Stimulated activated naive B cell treated with anti-CD40 and anti-IgM and Interleukin-4, amounts not matched to agents 10 μg/mL and 1 μg/mL and 100 μg/mL, for 72 hours (primary cell): ENCODE data around the gene DENND1A.
A peak's percentile ranks its signal among the peaks of the same experiment; 100 is the strongest.

Experiments
- ATAC-seq, 2 donors: fragments of 150-1000 bp; cut with Tn5 transposase; replicated peaks; 2 replicates each; pipeline ENCODE4 v1.10.0; 2021; ENCODE audit warnings: moderate library complexity in 1 of 2
- DNase-seq: peaks from one replicate; pipeline ENCODE4 v3.0.0; 2021
- H3K27ac Mint-ChIP-seq: one replicate; pipeline ENCODE4 v1.8.0; 2022; ENCODE audit warnings: mild to moderate bottlenecking, mixed read lengths
- H3K27me3 Mint-ChIP-seq, 2 donors: one replicate each; pipeline ENCODE4 v1.8.0; 2022; ENCODE audit warnings: mixed read lengths in 2 of 2
- H3K36me3 Mint-ChIP-seq, 2 donors: one replicate each; pipeline ENCODE4 v1.8.0; 2022; ENCODE audit warnings: mixed read lengths in 2 of 2, mild to moderate bottlenecking in 1 of 2
- H3K4me1 Mint-ChIP-seq, 2 donors: one replicate each; pipeline ENCODE4 v1.8.0; 2022; ENCODE audit warnings: mixed read lengths in 2 of 2, mild to moderate bottlenecking in 1 of 2
- H3K4me3 Mint-ChIP-seq, 2 donors: one replicate each; pipeline ENCODE4 v1.8.0; 2022; ENCODE audit warnings: mild to moderate bottlenecking in 2 of 2, mixed read lengths in 2 of 2, moderate library complexity in 1 of 2
- H3K9me3 Mint-ChIP-seq, 2 donors: one replicate each; pipeline ENCODE4 v1.8.0; 2022; ENCODE audit warnings: mixed read lengths in 2 of 2, mild to moderate bottlenecking in 1 of 2

Gene DENND1A

GRCh38 chr9:123357743-123358059, 572.2 kb downstream of the DENND1A start:
- DNase-seq (no peak), ATAC-seq (no peak)
- Mint-ChIP-seq H3K36me3 (peaks cover 52 to 67% of the 10 kb centered on the region in 2 donors), H3K4me3 (no peak overlapping the region), H3K27me3 (peaks cover 0 to 1% of the 10 kb centered on the region in 2 donors), H3K9me3 (no peaks in the 10 kb centered on the region), H3K4me1 (peaks cover 12 to 49% of the 10 kb centered on the region in 2 donors), H3K27ac (no peak overlapping the region)

DNA sequence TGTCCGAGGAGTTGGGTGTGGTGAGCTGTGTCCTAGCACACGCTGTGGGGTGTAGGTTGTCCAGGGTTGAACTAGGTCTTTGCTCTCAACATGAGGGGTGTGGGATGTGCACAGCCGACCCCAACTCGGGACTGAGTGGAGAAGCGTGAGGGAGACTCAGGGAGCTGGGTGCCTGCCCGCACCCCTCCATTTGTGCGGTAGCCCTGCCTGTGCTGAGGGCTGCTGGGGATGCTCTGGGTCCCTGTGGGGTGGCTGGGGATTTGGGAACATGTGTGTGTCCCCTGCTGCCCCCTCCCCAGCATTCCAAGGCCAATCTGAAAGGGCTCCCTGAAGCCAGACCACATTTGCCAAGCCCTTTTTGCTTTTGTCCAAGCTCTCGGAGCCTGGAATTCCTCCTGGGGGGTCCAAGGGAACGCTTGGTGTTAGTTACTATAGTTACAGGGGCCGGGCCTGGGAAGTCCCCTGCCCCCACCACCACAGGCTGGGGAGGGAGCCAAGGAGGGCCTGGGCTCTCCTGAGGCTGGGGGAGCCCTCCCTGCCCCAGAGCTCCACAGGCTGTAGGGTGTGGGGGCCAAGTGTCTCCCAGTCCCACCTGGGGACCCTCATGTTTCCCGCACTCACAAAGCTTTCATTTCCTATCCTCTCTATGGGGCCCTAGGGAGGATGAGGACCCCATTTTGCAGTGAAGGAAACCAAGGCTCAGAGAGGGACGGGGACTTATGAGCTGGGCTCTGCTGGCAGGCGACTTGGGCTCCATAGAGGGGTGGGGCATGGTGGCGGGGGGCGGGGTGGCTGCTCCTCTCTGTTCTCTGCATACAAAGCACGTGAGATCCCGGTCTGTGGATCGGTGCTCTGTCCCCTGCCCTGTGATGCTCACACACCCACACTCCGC, 572.8 kb downstream of the DENND1A start:
- Mint-ChIP-seq H3K27me3 (peaks cover 0 to 5% of the 10 kb centered on the region in 2 donors), H3K9me3 (no peaks in the 10 kb centered on the region), H3K27ac (no peak overlapping the region), H3K4me3 (no peak overlapping the region), H3K36me3 (peaks cover 57 to 68% of the 10 kb centered on the region in 2 donors), H3K4me1 (peaks cover 16 to 55% of the 10 kb centered on the region in 2 donors)
- DNase-seq (no peak), ATAC-seq (no peak)

- ATAC-seq: no peak
- peaks cover 55 to 69% of the 10 kb centered on the region in 2 donors for H3K36me3 Mint-ChIP-seq
- no peaks in the 10 kb centered on the region for H3K9me3 Mint-ChIP-seq
- H3K4me3 Mint-ChIP-seq: no peak within 1 kb of the TSS
- no peak for DNase-seq
- peaks cover 0 to 5% of the 10 kb centered on the region in 2 donors for H3K27me3 Mint-ChIP-seq
- H3K27ac Mint-ChIP-seq: peak within 1 kb of the TSS; percentile 62
- peaks cover 18 to 60% of the 10 kb centered on the region in 2 donors for H3K4me1 Mint-ChIP-seq
Measured at GRCh38 chr9:123355761-123356431, 574.0 kb downstream of the DENND1A start, which contains the start of gene CRB2. TSS of gene CRB2 (plus strand) at chr9:123356197. CDS start at chr9:123356261, 64 bp downstream.

DNA sequence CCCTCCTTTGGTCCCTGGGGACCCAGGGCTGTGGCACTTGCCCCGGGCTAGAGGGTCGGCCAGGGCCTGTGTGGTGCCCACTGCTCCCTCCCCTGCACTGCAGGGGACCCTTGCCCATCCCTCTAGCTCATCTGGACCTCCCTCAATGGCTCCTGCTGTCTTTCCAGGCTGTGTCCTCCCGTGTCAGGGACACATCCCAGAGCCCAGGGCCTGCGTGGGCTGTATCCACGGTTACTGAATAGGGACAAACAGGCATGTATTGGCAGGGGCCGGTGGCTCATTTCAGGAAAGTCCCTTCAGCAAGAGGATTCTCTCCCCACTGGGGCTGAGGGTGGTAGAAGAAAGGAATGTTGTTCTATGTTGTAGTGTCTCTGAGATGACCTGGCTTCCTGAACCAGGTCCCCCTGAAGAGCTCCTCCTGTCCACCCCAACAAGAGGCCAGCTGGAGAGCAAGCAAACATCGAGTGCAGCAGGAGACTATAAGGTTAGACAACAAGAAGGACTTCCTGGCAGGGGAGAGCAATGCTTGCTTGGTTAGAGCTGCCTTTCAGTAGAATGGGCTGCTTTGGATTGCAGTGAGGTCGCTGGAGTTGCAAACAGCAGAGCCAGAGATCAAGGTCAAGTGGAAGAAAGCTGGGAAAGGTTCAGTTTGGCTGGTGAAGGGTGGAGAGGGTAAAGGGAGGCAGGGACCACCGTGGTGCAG, 575.0 kb downstream of the DENND1A start:
- Mint-ChIP-seq H3K4me3 (no peak overlapping the region), H3K27ac (peak overlapping the region; percentile 62), H3K36me3 (peaks cover 64 to 71% of the 10 kb centered on the region in 2 donors), H3K9me3 (no peaks in the 10 kb centered on the region), H3K27me3 (peaks cover 0 to 5% of the 10 kb centered on the region in 2 donors), H3K4me1 (peaks cover 23 to 68% of the 10 kb centered on the region in 2 donors)
- ATAC-seq (no peak), DNase-seq (no peak)

GRCh38 chr9:123353984-123354591, 575.8 kb downstream of the DENND1A start:
- Mint-ChIP-seq H3K36me3 (peaks cover 61 to 65% of the 10 kb centered on the region in 2 donors), H3K4me1 (peaks cover 24 to 63% of the 10 kb centered on the region in 2 donors), H3K4me3 (peak overlapping the region in 1 of 2 donors; percentile 40), H3K27me3 (peaks cover 0 to 5% of the 10 kb centered on the region in 2 donors), H3K9me3 (no peaks in the 10 kb centered on the region), H3K27ac (no peak overlapping the region)
- ATAC-seq (peak; percentile 79 to 81), DNase-seq (peak; percentile 44)

DNA sequence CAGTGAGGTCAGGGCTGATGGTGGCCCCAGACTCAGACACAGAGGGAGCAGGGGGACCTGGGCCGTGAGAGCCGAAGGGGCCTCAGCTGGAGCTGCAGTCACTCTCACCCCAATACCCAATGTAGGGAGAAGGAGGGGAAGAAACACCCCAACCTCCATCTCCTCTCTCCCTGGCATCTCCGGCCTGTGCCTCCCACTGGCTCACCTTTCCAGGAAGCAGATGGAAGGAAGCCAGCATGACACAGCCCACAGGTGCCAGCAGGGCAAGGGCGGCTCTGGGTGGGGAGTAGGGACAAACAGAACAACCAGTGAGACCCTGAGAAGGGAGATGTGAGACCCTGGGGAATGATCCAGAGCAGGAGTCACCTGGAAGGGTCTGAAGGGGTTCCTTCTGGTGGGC, 576.9 kb downstream of the DENND1A start:
- H3K27ac Mint-ChIP-seq: no peak overlapping the region
- peaks cover 55% of the 10 kb centered on the region in 2 donors for H3K36me3 Mint-ChIP-seq
- ATAC-seq: no peak
- peak overlapping the region in 1 of 2 donors; percentile 37 for H3K4me3 Mint-ChIP-seq
- H3K27me3 Mint-ChIP-seq: peaks cover 0 to 5% of the 10 kb centered on the region in 2 donors
- no peak for DNase-seq
- peaks cover 22 to 53% of the 10 kb centered on the region in 2 donors for H3K4me1 Mint-ChIP-seq
- no peaks in the 10 kb centered on the region for H3K9me3 Mint-ChIP-seq

DNA sequence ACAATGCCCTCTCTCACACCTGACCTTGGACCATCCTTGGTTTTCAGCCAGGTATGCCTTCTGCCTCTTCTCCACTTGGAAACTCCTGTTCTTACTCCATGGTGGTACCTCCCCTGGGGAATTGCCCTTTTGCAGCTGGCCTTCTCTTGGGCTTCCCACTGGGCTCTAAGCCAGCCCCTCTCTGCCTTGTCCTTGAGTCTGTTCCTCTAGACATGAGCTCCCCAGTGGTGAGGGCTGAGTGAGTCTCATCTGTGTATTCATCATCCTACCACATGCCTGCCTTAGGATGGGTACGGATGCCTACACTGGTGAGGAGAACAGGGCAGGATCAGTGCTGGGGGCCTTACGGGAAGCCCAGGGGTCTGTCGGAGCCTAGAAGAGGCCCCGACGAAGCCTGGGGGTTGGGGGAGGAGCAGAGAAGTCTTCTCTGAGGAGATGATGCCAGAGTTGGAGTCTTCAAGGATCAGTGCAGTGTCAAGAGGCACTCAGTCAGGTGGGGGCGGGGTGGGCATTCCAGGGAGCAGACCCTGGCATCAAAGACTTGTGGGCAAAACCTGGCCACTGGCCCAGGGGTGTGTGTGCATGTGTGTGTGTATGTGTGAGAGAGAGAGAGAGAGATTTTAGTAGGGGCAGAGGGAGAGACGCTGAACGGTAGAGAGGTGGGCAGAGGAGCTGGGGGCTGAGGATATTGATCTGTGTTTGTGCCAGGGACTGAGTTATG, 579.2 kb downstream of the DENND1A start:
- ATAC-seq (no peak), DNase-seq (no peak)
- peak overlapping the region; percentile 14 for H3K27ac Mint-ChIP-seq
- no peak overlapping the region for H3K4me3 Mint-ChIP-seq
- peaks cover 0 to 5% of the 10 kb centered on the region in 2 donors for H3K27me3 Mint-ChIP-seq
- H3K36me3 Mint-ChIP-seq: peaks cover 48 to 49% of the 10 kb centered on the region in 2 donors
- no peaks in the 10 kb centered on the region for H3K9me3 Mint-ChIP-seq
- H3K4me1 Mint-ChIP-seq: peaks cover 20 to 44% of the 10 kb centered on the region in 2 donors

- Mint-ChIP-seq H3K9me3 (no peaks in the 10 kb centered on the region), H3K27ac (no peak overlapping the region)
- peak; percentile 64 for DNase-seq
Measured at GRCh38 chr9:123349691-123350480, 580.0 kb downstream of the DENND1A start.

DNA sequence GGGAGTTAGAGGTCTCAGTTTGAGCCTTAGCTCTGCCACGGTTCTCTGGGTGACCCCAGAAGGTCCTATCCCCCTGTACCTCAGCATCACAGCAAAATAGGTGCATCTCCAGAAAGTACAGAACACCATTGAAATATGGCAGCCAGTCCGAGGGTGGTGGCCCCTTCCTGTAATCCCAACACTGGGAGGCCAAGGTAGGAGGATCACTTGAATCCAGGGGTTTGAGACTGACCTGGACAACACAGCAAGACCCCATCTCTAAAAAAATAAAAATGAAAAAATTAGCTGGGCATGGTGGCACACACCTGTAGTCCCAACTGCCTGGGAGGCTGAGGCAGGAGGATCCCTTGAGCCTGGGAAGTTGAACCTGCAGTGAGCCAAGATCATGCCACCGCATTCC, 580.9 kb downstream of the DENND1A start:
- ATAC-seq (no peak), DNase-seq (no peak)
- no peak overlapping the region for H3K27ac Mint-ChIP-seq
- H3K4me1 Mint-ChIP-seq: peaks cover 24 to 34% of the 10 kb centered on the region in 2 donors
- H3K36me3 Mint-ChIP-seq: peaks cover 43 to 45% of the 10 kb centered on the region in 2 donors
- H3K4me3 Mint-ChIP-seq: no peak overlapping the region
- no peaks in the 10 kb centered on the region for H3K9me3 Mint-ChIP-seq
- H3K27me3 Mint-ChIP-seq: peaks cover 0 to 5% of the 10 kb centered on the region in 2 donors

More at GRCh38 chr9:123349691-123350480, 580.0 kb downstream of the DENND1A start:
- Mint-ChIP-seq H3K36me3 (peaks cover 43 to 45% of the 10 kb centered on the region in 2 donors), H3K4me3 (peak overlapping the region in 1 of 2 donors; percentile 31), H3K27me3 (peaks cover 0 to 5% of the 10 kb centered on the region in 2 donors), H3K4me1 (peaks cover 22 to 38% of the 10 kb centered on the region in 2 donors)
- peak; percentile 83 to 85 for ATAC-seq

GRCh38 chr9:123348317-123348992, 581.5 kb downstream of the DENND1A start:
- Mint-ChIP-seq H3K27me3 (peaks cover 0 to 5% of the 10 kb centered on the region in 2 donors), H3K9me3 (no peaks in the 10 kb centered on the region), H3K27ac (no peak overlapping the region), H3K4me3 (no peak overlapping the region), H3K4me1 (peaks cover 22 to 31% of the 10 kb centered on the region in 2 donors), H3K36me3 (peaks cover 42 to 45% of the 10 kb centered on the region in 2 donors)
- no peak for DNase-seq
- ATAC-seq: no peak

- no peaks in the 10 kb centered on the region for H3K9me3 Mint-ChIP-seq
Measured at GRCh38 chr9:123347289-123348060, 582.5 kb downstream of the DENND1A start.

More at GRCh38 chr9:123347289-123348060, 582.5 kb downstream of the DENND1A start:
- peaks cover 19 to 27% of the 10 kb centered on the region in 2 donors for H3K4me1 Mint-ChIP-seq
- no peak overlapping the region for H3K27ac Mint-ChIP-seq
- DNase-seq (no peak), ATAC-seq (no peak)
- H3K36me3 Mint-ChIP-seq: peaks cover 35 to 36% of the 10 kb centered on the region in 2 donors
- H3K4me3 Mint-ChIP-seq: no peak overlapping the region
- H3K27me3 Mint-ChIP-seq: peaks cover 0 to 1% of the 10 kb centered on the region in 2 donors
